Body of pancreas (tissue), 4 donors: ENCODE data around the gene SMIM44. TPM values are rescaled to one million over a fixed set of nuclear protein-coding genes. Genes with fewer than 3 reads are reported as not detected.

Source experiments
- ATAC-seq: fragments of 150-250 bp; one replicate; pipeline ENCODE4 v1.9.1; 2016
- DNase-seq, 4 donors: peaks; one replicate each; pipeline ENCODE4 v3.0.0-alpha.2; 2019
- H3K27ac ChIP-seq, 4 donors: fragments of 200-600 bp; sonication (generic); 1 replicate in 3 of 4; 2 replicates in 1 of 4; pipeline versions ENCODE4 v1.5.1 to v1.6.1; 2016 to 2019; ENCODE audit warnings: mild to moderate bottlenecking in 1 of 4, mixed read lengths in 1 of 4, moderate library complexity in 1 of 4
- H3K27me3 ChIP-seq, 2 donors: fragments of 200-600 bp; sonication (generic); one replicate each; pipeline ENCODE4 v1.6.0; 2016; ENCODE audit warnings: mild to moderate bottlenecking in 1 of 2
- H3K36me3 ChIP-seq, 2 donors: fragments of 200-600 bp; sonication (generic); replicated peaks in 1 of 2; 2 replicates each; pipeline ENCODE4 v1.5.1; 2016; ENCODE audit warnings: low read depth in 2 of 2; ENCODE audit not compliant: insufficient read depth in 1 of 2
- H3K4me1 ChIP-seq: fragments of 200-600 bp; sonication (generic); one replicate; pipeline ENCODE4 v1.6.0; 2016
- H3K4me3 ChIP-seq, 2 donors: fragments of 200-600 bp; sonication (generic); 1 replicate in 1 of 2; 2 replicates in 1 of 2; pipeline ENCODE4 v1.5.1; 2016 to 2019
- H3K9me3 ChIP-seq, 3 donors: fragments of 200-600 bp; sonication (generic); 1 replicate in 2 of 3; 2 replicates in 1 of 3; pipeline ENCODE4 v1.5.1; 2016
- POLR2A ChIP-seq, 3 donors: fragments of 450-650 bp; IDR thresholded peaks; one replicate each; pipeline ENCODE4 v1.6.1; 2016; ENCODE audit warnings: antibody characterized with exemption in 3 of 3, mild to moderate bottlenecking in 2 of 3
- WGBS, 2 donors: methylation state at CpG; one replicate each; pipeline ENCODE4 v1.1.5; 2017; 5-methylcytosine and 5-hydroxymethylcytosine counted together
- intact Hi-C: fragments of 100-400 bp; cut with DNase I; formaldehyde crosslinking; loops from one replicate; pipeline ENCODE4 v1.15.1; 2023
- small RNA-seq: library from RNA; depleted of rRNA; stranded (forward); fragments of <200 nt; gene quantifications from one replicate; pipeline ENCODE3, GENCODE V24; 2016
- total RNA-seq, 2 donors: library from RNA; depleted of rRNA; stranded (reverse); fragments of >200 nt; gene quantifications; one replicate each; pipeline ENCODE4 v1.1.0, GENCODE V29; 2016
- TF ChIP-seq, protein P1 (sequence below), 7 experiments: fragments of 450-650 bp in 4 of 7; fragments of 200-600 bp in 3 of 7; sonication (generic) in 3 of 7; IDR thresholded peaks; one replicate each; pipeline ENCODE4 v1.5.1; 2016 to 2019; ENCODE audit warnings: antibody characterized with exemption in 7 of 7

The SMIM44 gene
- total RNA-seq, 2 donors from 2014 or later, result not detected

DNA sequence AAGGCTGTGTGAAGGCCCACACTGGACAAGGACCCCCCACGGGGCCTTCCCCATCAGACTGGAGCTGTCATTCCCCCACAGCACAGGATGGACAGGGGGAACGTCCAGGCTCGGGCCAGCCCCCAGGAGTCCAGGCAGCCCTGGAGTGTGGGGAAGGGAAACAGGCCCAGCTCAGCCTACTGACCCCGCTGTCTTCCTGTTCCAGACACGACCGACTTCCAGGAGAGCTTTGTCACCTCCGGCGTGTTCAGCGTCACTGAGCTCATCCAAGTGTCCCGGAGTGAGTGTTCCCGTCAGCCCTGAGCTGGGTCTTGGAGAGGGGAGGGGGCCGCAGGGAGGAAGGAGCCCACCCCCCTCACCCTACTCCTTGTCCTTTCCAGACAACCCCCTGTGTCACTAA lies 49.9 kb downstream of the SMIM44 start:
- TF ChIP-seq, protein P1, sequence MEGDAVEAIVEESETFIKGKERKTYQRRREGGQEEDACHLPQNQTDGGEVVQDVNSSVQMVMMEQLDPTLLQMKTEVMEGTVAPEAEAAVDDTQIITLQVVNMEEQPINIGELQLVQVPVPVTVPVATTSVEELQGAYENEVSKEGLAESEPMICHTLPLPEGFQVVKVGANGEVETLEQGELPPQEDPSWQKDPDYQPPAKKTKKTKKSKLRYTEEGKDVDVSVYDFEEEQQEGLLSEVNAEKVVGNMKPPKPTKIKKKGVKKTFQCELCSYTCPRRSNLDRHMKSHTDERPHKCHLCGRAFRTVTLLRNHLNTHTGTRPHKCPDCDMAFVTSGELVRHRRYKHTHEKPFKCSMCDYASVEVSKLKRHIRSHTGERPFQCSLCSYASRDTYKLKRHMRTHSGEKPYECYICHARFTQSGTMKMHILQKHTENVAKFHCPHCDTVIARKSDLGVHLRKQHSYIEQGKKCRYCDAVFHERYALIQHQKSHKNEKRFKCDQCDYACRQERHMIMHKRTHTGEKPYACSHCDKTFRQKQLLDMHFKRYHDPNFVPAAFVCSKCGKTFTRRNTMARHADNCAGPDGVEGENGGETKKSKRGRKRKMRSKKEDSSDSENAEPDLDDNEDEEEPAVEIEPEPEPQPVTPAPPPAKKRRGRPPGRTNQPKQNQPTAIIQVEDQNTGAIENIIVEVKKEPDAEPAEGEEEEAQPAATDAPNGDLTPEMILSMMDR (IDR thresholded peaks at IDR 0.05), result no peak
- TF ChIP-seq POLR2A (IDR thresholded peaks at IDR 0.05), result no peak
- H3K4me3 ChIP-seq, result no peak overlapping the region
- H3K4me1 ChIP-seq, result peaks cover 24% of the 10 kb centered on the region
- no peaks in the 10 kb centered on the region for H3K27me3 ChIP-seq
- ATAC-seq, result no peak
- peaks cover 0 to 22% of the 10 kb centered on the region in 2 donors for H3K36me3 ChIP-seq
- intact Hi-C loops, result loop anchor here (5.0 kb wide), 2 partner anchors 34 to 101 kb away; no protein-coding TSS in a partner anchor
- 89 to 100% methylated on average over 3 to 12 of the region's 12 CpGs for WGBS, 2 donors
- no peak for DNase-seq
- no peaks in the 10 kb centered on the region for H3K9me3 ChIP-seq
- peak overlapping the region in 3 of 4 donors; percentile 26 to 70 (median 67) for H3K27ac ChIP-seq

Small RNAs within 50 kb of the gene (small RNA-seq; reads per million reads assigned to genes)
- not detected for gene RF00212

Other genes with a start within 250 kb of the SMIM44 start
- gene NFIC, start 116.9 kb downstream of the SMIM44 start, total RNA-seq, result 100 to 1,000 TPM; 178 to 186 TPM
- gene SMIM24, start 2.9 kb downstream of the SMIM44 start, total RNA-seq, result 10 to 100 TPM in 1 of 2 donors, 1 to 10 TPM in 1; 7.6 to 11.4 TPM
- 10 to 100 TPM in 1 of 2 donors, 1 to 10 TPM in 1; 9.3 to 17.5 TPM for gene DOHH, start 17.2 kb upstream of the SMIM44 start, total RNA-seq
- 10 to 100 TPM; 16.6 to 20.1 TPM for gene FZR1, start 22.9 kb upstream of the SMIM44 start, total RNA-seq
- gene TEKTIP1, start 55.7 kb upstream of the SMIM44 start, total RNA-seq, result 1 to 10 TPM in 1 of 2 donors, not detected in 1; 1.3 TPM
- gene MFSD12, start 74.1 kb upstream of the SMIM44 start, total RNA-seq, result 10 to 100 TPM; 64.3 to 78.8 TPM
- 10 to 100 TPM; 66.7 to 91.0 TPM for gene HMG20B, start 89.5 kb upstream of the SMIM44 start, total RNA-seq
- gene GIPC3, start 102.0 kb upstream of the SMIM44 start, total RNA-seq, result under 1 TPM; 0.78 to 0.99 TPM
- 1 to 10 TPM in 1 of 2 donors, under 1 TPM in 1; 0.52 to 3.0 TPM for gene TBXA2R, start 123.4 kb upstream of the SMIM44 start, total RNA-seq
- 10 to 100 TPM; 16.3 to 23.4 TPM for gene CACTIN, start 143.3 kb upstream of the SMIM44 start, total RNA-seq
- 10 to 100 TPM; 16.6 to 30.7 TPM for gene PIP5K1C, start 217.0 kb upstream of the SMIM44 start, total RNA-seq
- gene TJP3, start 224.9 kb upstream of the SMIM44 start, total RNA-seq, result 10 to 100 TPM; 15.8 to 21.4 TPM